Stimulated activated CD4-positive, alpha-beta T cell treated with anti-CD3 and anti-CD28 coated beads, Interleukin-1b, Interleukin-23, amount 100 ng/mL, for 4 hours (primary cell): ENCODE data around the gene SERPINF2.
"Not testable (repeated sequence)": the region's sequence is repeated elsewhere in the genome, so short reads cannot be mapped to it uniquely, and the experiment has no call there.

Experiments
- DNase-seq, 2 donors: peaks; one replicate each; pipeline ENCODE4 v3.0.0-alpha.2; 2020; ENCODE audit warnings: low read depth in 2 of 2

Gene SERPINF2

GRCh38 chr17:1716076-1716911 lies 26.4 kb upstream of the SERPINF2 start:
- peak; percentile 99 to 100 for DNase-seq

- DNase-seq, result peak; percentile 53 to 72
Observed at GRCh38 chr17:1716912-1717695, 25.6 kb upstream of the SERPINF2 start.

GRCh38 chr17:1718362-1719165 lies 24.1 kb upstream of the SERPINF2 start:
- no peak for DNase-seq

GRCh38 chr17:1720856-1721386 lies 21.8 kb upstream of the SERPINF2 start:
- peak; percentile 54 to 63 for DNase-seq

GRCh38 chr17:1722022-1722421 lies 20.6 kb upstream of the SERPINF2 start:
- not testable (repeated sequence) for DNase-seq

DNA sequence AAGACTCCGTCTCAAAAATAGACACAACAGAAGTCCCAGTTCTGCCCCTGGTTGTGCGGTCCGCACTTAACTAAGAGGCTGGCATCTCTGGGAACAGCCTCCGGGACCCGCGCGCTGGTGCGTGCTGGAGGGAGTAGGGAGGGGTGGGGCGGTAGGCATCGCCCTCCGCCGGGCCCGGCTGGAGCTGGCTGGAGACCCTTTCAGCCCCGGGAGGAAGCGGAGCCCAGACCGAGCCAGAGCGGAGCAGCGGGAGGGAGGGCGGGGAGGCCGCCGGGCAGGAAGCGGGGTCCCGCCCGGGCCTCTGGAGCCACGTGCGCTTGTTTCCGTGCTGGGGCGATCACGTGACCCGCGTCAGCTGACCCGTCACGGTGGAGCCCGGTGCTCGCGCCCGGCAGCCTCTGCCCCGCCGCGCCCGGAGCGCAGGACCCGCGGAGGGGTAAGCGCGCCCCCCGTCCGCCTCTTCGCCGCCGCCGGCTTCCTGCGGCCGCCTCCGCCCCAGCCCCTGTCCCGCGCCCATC lies 18.3 kb upstream of the SERPINF2 start, which contains the start of gene WDR81:
WDR81 (plus strand) TSS at position 354 of the 518 bp plus-strand sequence. CDS start 256 bp downstream, outside the sequence.
- peak; percentile 76 to 82 for DNase-seq

DNA sequence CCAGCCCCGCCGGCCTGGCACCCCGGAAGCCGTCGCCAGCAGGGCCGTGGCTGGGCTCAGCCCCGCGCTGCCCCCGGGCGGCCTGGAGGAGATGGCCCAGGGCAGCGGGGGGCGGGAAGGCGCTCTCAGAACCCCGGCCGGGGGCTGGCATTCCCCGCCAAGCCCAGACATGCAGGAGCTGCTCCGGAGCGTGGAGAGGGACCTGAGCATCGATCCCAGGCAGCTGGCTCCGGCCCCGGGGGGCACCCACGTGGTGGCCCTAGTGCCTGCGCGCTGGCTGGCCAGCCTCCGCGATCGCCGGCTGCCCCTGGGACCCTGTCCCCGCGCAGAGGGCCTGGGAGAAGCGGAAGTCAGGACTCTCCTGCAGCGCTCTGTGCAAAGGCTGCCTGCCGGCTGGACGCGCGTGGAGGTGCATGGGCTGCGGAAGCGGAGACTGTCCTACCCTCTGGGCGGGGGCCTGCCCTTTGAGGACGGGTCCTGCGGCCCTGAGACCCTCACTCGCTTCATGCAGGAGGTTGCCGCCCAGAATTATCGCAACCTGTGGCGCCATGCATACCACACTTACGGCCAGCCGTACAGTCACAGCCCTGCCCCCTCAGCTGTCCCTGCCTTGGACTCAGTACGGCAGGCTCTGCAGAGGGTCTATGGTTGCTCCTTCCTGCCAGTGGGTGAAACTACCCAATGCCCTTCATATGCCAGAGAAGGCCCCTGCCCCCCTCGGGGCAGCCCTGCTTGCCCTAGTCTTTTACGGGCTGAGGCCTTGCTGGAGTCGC lies 17.6 kb upstream of the SERPINF2 start:
- DNase-seq, result no peak

DNA sequence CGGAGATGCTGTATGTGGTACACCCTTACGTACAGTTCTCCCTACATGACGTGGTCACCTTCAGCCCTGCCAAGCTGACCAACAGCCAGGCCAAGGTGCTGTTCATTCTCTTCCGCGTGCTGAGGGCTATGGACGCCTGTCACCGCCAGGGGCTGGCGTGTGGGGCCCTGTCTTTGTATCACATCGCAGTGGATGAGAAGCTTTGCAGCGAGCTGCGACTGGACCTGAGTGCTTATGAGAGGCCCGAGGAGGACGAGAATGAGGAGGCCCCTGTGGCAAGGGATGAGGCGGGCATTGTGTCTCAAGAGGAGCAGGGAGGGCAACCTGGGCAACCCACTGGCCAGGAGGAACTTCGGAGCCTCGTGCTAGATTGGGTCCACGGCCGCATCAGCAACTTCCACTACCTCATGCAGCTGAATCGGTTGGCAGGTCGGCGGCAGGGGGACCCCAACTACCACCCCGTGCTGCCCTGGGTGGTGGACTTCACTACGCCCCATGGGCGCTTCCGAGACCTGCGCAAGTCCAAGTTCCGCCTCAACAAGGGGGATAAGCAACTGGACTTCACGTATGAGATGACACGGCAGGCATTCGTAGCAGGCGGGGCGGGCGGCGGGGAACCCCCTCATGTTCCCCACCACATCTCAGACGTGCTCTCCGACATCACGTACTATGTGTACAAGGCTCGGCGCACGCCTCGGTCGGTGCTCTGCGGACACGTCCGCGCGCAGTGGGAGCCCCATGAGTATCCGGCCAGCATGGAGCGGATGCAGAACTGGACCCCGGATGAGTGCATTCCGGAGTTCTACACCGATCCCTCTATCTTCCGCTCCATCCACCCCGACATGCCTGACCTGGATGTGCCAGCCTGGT lies 16.8 kb upstream of the SERPINF2 start:
- DNase-seq, result no peak

DNA sequence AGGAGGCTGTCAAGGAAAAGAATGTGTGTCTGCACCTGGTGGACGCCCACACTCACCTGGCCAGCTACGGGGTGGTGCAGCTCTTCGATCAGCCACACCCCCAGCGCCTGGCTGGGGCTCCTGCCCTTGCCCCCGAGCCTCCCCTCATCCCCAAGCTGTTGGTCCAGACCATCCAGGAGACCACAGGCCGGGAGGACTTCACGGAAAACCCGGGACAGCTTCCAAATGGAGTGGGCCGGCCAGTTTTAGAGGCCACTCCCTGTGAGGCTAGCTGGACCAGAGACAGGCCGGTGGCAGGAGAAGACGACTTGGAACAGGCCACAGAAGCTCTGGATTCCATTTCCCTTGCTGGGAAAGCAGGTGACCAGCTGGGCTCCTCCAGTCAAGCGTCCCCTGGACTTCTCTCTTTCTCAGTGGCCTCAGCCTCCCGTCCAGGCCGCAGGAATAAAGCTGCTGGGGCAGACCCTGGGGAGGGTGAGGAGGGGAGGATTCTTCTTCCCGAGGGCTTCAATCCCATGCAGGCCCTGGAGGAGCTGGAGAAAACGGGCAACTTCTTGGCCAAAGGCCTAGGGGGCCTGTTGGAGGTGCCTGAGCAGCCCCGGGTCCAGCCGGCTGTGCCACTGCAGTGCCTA lies 15.9 kb upstream of the SERPINF2 start:
- DNase-seq, result no peak

GRCh38 chr17:1727258-1727789 lies 15.3 kb upstream of the SERPINF2 start:
- no peak for DNase-seq

DNA sequence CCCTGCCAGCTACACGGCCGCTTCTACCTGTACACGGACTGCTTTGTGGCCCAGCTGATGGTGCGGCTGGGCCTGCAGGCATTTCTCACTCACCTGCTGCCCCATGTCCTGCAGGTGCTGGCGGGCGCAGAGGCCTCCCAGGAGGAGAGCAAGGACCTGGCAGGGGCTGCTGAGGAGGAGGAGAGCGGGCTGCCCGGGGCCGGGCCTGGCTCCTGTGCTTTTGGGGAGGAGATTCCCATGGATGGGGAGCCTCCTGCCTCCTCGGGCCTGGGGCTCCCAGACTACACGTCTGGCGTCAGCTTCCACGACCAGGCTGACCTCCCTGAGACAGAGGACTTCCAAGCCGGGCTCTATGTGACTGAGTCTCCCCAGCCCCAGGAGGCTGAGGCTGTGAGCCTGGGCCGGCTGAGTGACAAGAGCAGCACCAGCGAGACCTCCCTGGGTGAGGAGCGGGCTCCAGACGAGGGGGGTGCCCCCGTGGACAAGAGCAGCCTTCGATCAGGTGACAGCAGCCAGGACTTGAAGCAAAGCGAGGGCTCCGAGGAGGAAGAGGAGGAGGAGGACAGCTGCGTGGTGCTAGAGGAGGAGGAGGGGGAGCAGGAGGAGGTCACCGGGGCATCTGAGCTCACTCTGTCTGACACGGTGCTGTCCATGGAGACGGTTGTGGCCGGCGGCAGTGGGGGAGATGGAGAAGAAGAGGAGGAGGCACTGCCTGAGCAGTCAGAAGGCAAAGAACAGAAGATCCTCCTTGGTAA lies 14.6 kb upstream of the SERPINF2 start:
- no peak for DNase-seq

- DNase-seq, result no peak
Observed at GRCh38 chr17:1729966-1730325, 12.7 kb upstream of the SERPINF2 start.

DNA sequence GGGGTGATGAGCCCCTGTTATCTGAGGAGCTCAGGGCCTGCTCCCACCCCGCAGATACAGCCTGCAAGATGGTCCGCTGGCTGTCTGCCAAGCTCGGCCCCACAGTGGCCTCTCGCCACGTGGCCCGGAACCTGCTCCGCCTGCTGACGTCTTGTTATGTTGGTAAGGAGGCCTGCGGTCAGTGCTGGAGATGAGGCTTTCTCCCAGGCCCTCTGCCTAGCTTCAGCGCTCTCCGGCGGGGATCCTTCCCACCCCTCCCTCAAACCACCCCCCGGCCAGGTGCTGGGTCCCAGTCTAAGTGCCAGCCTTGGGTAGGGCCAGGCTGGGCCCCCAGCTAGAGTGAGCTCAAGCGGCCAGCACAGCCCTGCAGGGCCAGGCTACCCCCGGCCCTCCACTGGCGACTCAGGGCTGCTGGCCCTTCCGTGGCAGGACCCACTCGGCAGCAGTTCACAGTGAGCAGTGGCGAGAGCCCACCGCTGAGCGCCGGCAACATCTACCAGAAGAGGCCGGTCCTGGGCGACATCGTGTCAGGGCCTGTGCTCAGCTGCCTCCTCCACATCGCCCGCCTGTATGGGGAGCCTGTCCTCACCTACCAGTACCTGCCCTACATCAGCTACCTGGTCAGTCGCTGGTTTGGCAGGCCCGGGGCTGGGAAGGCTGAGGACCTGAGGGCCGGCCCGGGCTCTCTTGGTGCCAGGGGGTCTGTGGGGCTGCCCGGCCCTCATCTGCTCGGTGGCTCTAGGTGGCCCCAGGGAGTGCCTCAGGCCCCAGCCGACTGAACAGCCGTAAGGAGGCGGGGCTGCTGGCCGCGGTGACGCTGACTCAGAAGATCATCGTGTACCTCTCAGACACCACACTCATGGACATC lies 12.1 kb upstream of the SERPINF2 start:
- DNase-seq, result no peak

- DNase-seq, result no peak
Observed at GRCh38 chr17:1731194-1731506, 11.5 kb upstream of the SERPINF2 start.

GRCh38 chr17:1732241-1732832 lies 10.3 kb upstream of the SERPINF2 start:
- DNase-seq, result no peak

DNA sequence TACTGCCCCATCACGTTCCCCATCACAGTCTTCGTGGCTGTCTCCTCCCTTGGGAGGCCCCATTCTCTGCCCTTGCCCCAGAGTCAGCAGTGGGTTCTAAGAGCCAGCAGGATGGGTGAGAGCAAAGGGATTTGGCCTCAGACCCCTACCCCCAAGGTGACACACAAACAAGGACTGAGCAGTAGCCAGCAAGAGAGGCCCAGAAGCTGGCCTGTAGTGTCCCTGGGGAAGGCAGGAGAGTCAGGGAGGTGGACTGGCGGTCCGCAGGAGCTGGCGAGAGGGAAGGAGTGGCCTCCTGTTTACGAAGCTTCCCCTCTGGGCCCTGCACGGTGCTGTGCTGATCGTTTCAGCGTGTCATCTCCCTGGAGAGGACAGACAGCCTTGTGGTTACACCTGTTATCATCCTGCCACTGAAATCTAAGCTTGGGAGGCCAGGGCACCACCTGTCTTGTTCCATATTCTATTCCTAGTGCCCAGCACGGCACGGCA lies 9.8 kb upstream of the SERPINF2 start:
- no peak for DNase-seq

DNA sequence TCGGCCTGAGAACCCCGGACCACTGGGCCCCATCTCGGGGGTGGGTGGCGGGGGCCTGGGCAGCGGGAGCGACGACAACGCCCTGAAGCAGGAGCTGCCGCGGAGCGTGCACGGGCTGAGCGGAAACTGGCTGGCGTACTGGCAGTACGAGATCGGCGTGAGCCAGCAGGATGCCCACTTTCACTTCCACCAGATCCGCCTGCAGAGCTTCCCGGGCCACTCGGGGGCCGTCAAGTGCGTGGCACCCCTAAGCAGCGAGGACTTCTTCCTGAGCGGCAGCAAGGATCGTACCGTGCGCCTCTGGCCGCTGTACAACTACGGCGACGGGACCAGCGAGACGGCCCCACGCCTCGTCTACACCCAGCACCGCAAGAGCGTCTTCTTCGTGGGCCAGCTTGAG lies 8.9 kb upstream of the SERPINF2 start:
- no peak for DNase-seq
